ENCODE data around the gene PHIP.

PHIP gene

DNA sequence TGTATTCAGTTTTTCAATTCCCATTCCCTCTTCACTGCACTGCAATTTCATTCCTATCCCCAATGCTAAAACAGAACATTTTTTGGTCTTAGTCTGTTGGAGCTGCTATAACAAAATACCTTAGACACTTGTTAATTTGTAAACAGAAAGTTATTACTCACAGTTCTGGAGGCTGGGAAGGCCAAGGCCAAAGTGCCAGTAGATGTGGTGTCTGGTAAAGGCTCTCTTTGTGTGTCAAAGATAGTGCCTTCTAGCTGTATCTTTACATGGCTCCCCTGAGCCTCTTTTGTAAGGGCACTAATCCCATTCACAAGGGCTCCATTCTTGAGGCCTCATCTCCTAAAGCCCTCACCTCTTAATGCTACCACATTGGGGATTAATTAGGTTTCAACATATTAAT lies 40.0 kb downstream of the PHIP start:
- H3K4me3 ChIP-seq (ENCODE audit: low read depth, low read length) = no peak overlapping the region
- peaks cover 48% of the 10 kb centered on the region for H3K36me3 ChIP-seq
- H3K4me1 ChIP-seq = no peaks in the 10 kb centered on the region

DNA sequence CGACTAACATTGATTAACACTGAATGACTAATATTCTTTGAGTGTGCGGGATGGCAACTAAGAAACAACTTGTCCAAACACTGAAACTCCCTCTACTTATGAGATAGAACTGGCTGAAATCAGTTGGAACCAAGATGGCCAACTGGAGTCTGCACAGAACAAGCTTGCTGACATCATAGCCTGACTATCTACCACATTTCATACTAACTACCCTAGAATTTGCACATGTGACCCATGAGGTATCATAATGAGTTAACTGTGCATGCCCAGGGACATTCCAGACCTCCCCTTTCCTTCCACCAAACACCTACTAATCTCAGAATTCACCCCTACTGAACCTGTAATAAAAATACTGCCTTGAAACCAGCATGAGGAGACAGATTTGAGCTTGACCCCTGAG lies 43.2 kb downstream of the PHIP start:
- H3K36me3 ChIP-seq = peaks cover 25% of the 10 kb centered on the region
- H3K27me3 ChIP-seq = no peaks in the 10 kb centered on the region
- H3K4me3 ChIP-seq (ENCODE audit: low read depth, low read length) = no peak overlapping the region
- TF ChIP-seq, protein P1, sequence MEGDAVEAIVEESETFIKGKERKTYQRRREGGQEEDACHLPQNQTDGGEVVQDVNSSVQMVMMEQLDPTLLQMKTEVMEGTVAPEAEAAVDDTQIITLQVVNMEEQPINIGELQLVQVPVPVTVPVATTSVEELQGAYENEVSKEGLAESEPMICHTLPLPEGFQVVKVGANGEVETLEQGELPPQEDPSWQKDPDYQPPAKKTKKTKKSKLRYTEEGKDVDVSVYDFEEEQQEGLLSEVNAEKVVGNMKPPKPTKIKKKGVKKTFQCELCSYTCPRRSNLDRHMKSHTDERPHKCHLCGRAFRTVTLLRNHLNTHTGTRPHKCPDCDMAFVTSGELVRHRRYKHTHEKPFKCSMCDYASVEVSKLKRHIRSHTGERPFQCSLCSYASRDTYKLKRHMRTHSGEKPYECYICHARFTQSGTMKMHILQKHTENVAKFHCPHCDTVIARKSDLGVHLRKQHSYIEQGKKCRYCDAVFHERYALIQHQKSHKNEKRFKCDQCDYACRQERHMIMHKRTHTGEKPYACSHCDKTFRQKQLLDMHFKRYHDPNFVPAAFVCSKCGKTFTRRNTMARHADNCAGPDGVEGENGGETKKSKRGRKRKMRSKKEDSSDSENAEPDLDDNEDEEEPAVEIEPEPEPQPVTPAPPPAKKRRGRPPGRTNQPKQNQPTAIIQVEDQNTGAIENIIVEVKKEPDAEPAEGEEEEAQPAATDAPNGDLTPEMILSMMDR (IDR thresholded peaks at IDR 0.05; ENCODE audit: low read depth, low read length) = no peak
- no peaks in the 10 kb centered on the region for H3K4me1 ChIP-seq
- no peak for DNase-seq
- no peaks in the 10 kb centered on the region for H3K9me3 ChIP-seq

More for the DNA sequence above, 40.0 kb downstream of the PHIP start:
- no peaks in the 10 kb centered on the region for H3K9me3 ChIP-seq
- no peak for DNase-seq
- TF ChIP-seq, protein P1 (IDR thresholded peaks at IDR 0.05; ENCODE audit: low read depth, low read length) = no peak
- H3K27me3 ChIP-seq = no peaks in the 10 kb centered on the region

DNA sequence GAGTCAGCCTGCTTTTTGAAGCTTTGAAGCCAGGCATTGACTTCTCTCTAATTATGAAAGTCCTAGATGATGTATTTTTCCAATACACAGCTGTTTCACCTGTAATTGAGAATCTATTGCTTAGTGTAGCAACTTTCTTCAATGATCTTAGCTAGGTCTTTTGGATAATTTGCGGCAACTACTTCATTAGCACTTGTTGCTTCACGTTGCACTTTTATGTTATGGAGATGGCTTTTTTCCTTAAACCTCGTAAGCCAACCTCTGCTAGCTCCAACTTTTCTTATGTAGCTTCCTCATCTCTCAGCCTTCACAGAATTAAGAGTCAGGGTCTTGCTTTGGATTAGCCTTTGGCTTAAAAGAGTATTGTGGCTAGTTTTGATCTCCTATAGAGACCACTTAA lies 44.8 kb downstream of the PHIP start:
- Histone ChIP-seq H3K9me3 (no peaks in the 10 kb centered on the region), H3K27me3 (no peaks in the 10 kb centered on the region), H3K4me3 (ENCODE audit: low read depth, low read length) (no peak overlapping the region), H3K36me3 (peaks cover 11% of the 10 kb centered on the region), H3K4me1 (peaks cover 3% of the 10 kb centered on the region; the same call in 1 of the 2 replicates)
- DNase-seq = no peak
- TF ChIP-seq, protein P1 (IDR thresholded peaks at IDR 0.05; ENCODE audit: low read depth, low read length) = no peak

DNA sequence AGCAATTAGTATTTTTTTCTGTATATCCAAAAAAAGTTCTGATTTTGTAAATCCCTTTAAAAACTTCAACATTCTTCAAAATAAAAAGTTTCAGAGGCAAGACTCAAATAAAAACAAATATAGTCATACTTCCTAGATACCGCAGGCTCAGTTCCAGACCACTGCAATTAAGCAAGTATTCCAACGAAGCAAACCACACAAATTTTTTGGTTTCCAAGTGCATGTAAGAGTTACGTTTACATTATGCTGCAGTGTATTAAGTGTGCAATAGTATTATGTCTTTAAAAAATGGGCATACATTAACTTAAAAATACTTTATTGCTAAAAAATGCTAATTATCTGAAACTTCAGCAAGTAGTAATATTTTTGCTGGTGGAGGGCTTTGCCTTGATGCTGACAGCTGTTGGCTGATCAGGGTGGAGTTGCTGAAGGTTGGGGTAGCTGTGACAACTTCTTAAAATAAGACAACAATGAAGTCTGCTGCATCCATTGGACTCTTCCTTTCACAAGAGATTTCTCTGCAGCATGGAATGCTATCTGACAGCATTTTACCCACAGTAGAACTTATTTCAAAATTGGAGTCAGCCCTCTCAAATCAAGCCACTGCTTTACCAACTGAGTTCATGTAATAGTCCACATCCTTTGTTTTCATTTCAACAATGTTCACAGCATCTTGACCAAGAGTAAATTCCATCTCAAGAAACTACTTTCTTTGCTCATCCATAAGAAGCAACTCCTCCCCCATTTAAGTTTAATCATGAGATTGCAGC lies 46.0 kb downstream of the PHIP start:
- H3K36me3 ChIP-seq = peaks cover 1% of the 10 kb centered on the region
- no peak for DNase-seq
- TF ChIP-seq, protein P1 (IDR thresholded peaks at IDR 0.05; ENCODE audit: low read depth, low read length) = no peak

DNA sequence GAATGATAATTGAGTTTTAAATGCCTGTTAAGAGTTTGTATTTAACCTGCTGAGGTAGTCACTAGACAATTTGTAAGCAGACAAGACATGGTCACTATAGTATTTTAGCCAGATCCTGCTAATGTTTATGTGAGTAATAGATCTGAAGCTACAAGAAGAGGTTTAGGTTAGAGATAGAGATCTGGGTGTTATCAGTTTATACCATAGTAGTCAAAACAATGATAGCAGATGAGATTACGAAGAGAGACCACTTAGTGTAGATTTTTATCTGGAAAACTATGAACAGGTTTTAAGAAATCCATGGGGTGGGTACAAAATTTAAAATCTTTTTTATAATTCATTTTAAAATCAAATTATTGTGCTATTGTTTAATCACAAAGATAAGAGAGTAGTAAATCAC lies 47.5 kb downstream of the PHIP start:
- peaks cover 6% of the 10 kb centered on the region for H3K4me1 ChIP-seq
- no peaks in the 10 kb centered on the region for H3K9me3 ChIP-seq
- TF ChIP-seq, protein P1 (IDR thresholded peaks at IDR 0.05; ENCODE audit: low read depth, low read length) = no peak
- no peak overlapping the region for H3K4me3 ChIP-seq (ENCODE audit: low read depth, low read length)
- no peaks in the 10 kb centered on the region for H3K27me3 ChIP-seq
- H3K36me3 ChIP-seq = peaks cover 4% of the 10 kb centered on the region
- no peak for DNase-seq

More for the DNA sequence above, 46.0 kb downstream of the PHIP start:
- no peaks in the 10 kb centered on the region for H3K27me3 ChIP-seq
- H3K4me3 ChIP-seq (ENCODE audit: low read depth, low read length) = no peak overlapping the region
- no peaks in the 10 kb centered on the region for H3K9me3 ChIP-seq
- peaks cover 3% of the 10 kb centered on the region for H3K4me1 ChIP-seq

DNA sequence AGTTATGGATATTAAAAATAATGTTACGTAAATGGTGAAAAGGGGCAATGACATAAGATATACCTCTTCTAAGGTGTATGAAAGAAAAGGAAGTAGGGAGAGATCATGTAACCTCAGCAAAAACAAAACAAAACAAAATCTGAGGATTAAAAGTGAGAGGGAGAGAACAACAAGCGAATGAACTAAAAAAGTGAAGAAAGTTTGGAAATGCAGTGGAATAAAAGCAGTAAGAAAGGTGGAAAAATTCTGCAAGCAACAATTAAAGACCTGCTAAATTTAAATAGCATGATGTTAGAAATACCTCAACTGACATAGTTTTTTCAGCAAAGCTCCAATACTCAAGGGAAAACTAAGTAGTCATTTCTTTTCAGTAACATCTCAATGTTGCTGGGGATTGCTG lies 48.0 kb downstream of the PHIP start:
- DNase-seq = no peak
- Histone ChIP-seq H3K4me3 (ENCODE audit: low read depth, low read length) (no peak overlapping the region), H3K4me1 (peaks cover 6% of the 10 kb centered on the region), H3K36me3 (peaks cover 7% of the 10 kb centered on the region), H3K27me3 (no peaks in the 10 kb centered on the region), H3K9me3 (no peaks in the 10 kb centered on the region)
- TF ChIP-seq, protein P1 (IDR thresholded peaks at IDR 0.05; ENCODE audit: low read depth, low read length) = no peak

Measured in BE2C (cell line).